ENCODE measurements around the gene MRPL21.

The MRPL21 gene

DNA sequence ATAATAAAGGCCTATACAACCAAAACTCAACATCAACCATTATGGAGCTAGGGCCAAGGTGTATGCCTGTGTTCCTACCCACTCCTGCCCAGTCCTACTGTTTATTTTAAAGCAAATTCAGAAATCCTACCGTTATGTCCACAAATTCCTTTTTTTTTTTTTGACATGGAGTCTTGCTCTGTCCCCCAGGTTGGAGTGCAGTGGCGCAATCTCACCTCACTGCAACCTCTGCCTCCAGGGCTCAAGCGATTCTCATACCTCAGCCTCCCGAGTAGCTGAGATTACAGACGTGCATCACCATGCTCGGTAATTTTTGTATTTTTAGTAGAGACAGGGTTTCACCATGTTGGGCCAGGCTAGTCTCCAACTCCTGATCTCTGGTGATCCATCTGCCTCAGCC is 58.8 kb downstream of the MRPL21 start:
- Histone ChIP-seq H3K27ac (no peak overlapping the region), H3K4me3 (no peak overlapping the region)
- no peak for DNase-seq (ENCODE audit: low spot score)
- TF ChIP-seq, protein P1, sequence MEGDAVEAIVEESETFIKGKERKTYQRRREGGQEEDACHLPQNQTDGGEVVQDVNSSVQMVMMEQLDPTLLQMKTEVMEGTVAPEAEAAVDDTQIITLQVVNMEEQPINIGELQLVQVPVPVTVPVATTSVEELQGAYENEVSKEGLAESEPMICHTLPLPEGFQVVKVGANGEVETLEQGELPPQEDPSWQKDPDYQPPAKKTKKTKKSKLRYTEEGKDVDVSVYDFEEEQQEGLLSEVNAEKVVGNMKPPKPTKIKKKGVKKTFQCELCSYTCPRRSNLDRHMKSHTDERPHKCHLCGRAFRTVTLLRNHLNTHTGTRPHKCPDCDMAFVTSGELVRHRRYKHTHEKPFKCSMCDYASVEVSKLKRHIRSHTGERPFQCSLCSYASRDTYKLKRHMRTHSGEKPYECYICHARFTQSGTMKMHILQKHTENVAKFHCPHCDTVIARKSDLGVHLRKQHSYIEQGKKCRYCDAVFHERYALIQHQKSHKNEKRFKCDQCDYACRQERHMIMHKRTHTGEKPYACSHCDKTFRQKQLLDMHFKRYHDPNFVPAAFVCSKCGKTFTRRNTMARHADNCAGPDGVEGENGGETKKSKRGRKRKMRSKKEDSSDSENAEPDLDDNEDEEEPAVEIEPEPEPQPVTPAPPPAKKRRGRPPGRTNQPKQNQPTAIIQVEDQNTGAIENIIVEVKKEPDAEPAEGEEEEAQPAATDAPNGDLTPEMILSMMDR (IDR thresholded peaks at IDR 0.05) = no peak

- Histone ChIP-seq H3K27ac (peak overlapping the region in 1 of 2 donors; percentile 48), H3K4me3 (peak overlapping the region; percentile 86)
- TF ChIP-seq, protein P1 (IDR thresholded peaks at IDR 0.05) = no peak
- no peak for DNase-seq (ENCODE audit: low spot score)
Observed at GRCh38 chr11:68844376-68844775, 59.3 kb downstream of the MRPL21 start.

DNA sequence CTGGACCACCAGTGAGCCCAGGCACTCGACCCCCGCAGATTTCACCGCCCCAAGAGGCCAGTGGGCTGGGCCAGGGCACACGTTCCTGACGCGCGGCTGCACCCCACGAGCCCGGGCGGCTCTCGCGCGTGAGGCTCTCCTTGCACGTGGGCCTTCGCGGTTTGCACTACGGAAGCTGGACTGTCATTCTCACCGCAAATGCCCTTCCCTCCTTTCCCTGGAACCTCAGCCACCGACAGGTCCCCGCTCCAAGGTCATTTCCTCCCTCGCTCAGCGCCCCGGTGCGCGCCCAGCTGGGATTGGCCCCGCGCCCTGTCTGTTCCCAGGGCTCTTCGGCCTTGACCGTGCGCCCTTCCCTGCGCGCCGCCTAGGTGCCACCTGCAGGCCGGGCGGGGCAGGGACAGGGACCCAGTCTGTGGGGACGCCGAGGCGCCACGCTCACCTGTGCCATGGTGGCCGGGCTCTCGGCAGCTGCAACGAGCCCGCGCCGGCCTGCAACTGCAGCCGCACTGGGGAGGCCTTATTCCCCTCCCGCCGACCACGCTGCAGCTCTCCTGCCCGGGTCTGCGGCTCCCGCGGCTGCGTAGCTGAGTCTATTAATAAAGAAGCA is 59.8 kb downstream of the MRPL21 start:
- no peak for DNase-seq (ENCODE audit: low spot score)
- Histone ChIP-seq H3K27ac (peak overlapping the region in 1 of 2 donors; percentile 48), H3K4me3 (peak overlapping the region; percentile 86)
- TF ChIP-seq, protein P1 (IDR thresholded peaks at IDR 0.05) = no peak

DNA sequence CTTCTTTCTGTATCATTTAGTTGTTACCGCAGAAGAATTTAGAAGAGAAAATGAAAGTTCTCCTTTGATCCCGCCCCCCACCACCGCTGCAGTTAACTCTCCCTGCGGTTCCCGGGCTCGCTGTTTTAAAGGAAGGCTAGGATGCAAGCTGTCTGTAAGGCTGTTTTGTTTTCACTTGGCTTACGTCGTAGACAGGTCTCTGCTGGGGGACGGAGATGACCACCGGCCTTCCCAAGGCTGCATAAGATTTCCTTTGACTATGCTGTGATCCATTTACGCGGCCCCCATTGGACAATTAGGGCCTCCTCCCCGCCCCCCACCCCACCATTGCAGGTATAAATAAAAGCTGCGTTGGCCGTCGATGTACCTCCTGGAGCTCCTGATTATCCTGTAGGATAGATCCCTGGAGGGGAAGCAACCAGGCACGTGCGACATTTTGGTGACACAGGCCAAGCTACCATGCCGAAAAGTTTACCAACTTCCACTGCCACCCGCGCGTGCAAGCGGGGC is 60.5 kb downstream of the MRPL21 start:
- DNase-seq (ENCODE audit: low spot score) = no peak
- Histone ChIP-seq H3K4me3 (peak overlapping the region; percentile 86), H3K27ac (peak overlapping the region in 1 of 2 donors; percentile 26)
- TF ChIP-seq, protein P1 (IDR thresholded peaks at IDR 0.05) = no peak

DNA sequence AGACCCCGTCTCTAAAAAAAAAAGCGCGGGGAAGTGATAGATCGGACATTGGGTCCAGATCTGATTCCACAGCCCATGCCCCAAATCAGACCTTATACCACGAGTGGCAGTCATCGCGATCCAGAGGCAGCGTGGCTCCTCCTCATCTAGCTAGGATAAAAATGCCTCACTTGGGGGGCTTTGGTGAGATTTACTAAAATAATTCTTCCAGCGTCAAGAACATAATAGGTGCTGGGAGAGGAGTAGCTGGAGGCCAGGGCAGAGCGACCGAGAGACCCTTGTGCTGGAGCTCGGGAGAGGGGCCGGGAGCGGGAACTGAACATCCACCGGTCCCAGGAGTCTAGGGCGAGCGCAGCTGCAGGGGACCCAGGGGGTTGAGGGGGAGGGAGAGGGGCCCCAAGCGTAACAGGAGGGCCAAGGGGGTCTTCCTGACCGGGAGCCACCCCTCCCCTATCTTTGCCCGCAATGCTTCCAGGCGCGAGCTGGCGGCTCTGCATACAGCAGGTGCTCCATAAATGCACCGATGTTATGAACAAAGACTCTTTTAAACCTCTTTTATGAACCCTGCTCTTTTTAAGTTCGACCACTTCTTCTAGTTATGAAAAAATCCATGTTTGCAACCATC is 61.1 kb downstream of the MRPL21 start:
- Histone ChIP-seq H3K27ac (peak overlapping the region; percentile 90 to 98), H3K4me3 (peak overlapping the region; percentile 86)
- TF ChIP-seq, protein P1 (IDR thresholded peaks at IDR 0.05) = no peak
- no peak for DNase-seq (ENCODE audit: low spot score)

DNA sequence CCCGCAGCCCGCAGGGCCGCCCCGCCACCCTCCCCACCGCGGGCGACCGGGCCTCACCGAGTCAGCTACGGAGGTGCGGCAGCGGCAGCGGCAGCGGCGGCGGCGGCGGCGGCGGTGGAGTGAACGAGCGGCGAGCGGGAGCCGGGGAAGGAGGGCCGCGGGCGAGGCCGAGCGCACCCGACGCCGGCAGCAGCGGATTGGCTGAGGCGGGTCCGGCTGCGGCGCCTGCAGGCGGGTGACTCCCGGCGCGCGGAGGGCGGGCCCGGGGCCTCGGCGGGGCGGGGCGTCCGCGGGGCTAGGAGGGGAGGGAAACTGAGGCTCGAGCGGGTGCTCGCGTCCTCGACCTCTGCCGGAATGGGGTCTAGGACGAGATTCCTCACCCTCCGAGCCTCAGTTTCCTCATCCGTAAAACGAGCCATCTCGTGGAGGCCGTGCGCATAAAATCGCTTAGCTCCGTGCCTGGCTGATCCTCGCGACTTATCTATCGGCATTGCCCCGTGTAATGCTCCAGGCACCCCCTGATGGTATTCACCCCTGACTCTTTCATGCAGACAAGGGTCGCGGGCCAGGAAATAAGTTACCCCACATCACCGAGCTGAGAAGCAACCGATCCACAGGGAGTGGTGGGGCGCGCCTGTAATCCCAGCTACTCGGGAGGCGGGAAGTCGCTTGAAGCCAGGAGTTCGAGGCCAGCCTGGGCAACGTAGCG is 61.8 kb downstream of the MRPL21 start, which contains the start of gene CPT1A:
CPT1A (minus strand) TSS at position 199 of the 709 bp plus-strand sequence. CDS start 26,442 bp downstream, outside the sequence.
- Histone ChIP-seq H3K27ac (peak within 1 kb of the TSS; percentile 90 to 98), H3K4me3 (peak within 1 kb of the TSS; percentile 86)
- DNase-seq (ENCODE audit: low spot score) = peak; percentile 87
- TF ChIP-seq, protein P1 (IDR thresholded peaks at IDR 0.05) = no peak

All from coronary artery (tissue), 2 donors.